GM23248 (cell line): ENCODE measurements around the gene MEIS2. TPM values are rescaled to one million over a fixed set of nuclear protein-coding genes. Genes with fewer than 3 reads are reported as not detected.

Source experiments
- DNase-seq: peaks from one replicate; pipeline ENCODE4 v3.0.0-alpha.2; 2015
- H2AFZ ChIP-seq: fragments of 200-600 bp; sonication (generic); 2 replicates; pipeline ENCODE4 v1.6.1; 2016; ENCODE audit warnings: antibody characterized with exemption
- H3F3A ChIP-seq: fragments of 200-600 bp; sonication (generic); 2 replicates; pipeline ENCODE4 v1.6.1; 2016; ENCODE audit warnings: mild to moderate bottlenecking, antibody characterized with exemption, mixed run types; ENCODE audit not compliant: insufficient read depth
- H3K27ac ChIP-seq: fragments of 200-600 bp; sonication (generic); 2 replicates; pipeline ENCODE4 v1.5.1; 2016; ENCODE audit warnings: mild to moderate bottlenecking
- H3K27me3 ChIP-seq: fragments of 200-600 bp; sonication (generic); replicated peaks from 2 replicates; pipeline ENCODE4 v1.6.1; 2016; ENCODE audit warnings: mild to moderate bottlenecking; ENCODE audit not compliant: insufficient read depth
- H3K36me3 ChIP-seq: fragments of 200-600 bp; sonication (generic); 2 replicates; pipeline ENCODE4 v1.6.1; 2016; ENCODE audit warnings: low read depth, mild to moderate bottlenecking
- H3K4me1 ChIP-seq: fragments of 200-600 bp; sonication (generic); 2 replicates; pipeline ENCODE4 v1.6.1; 2016; ENCODE audit warnings: mild to moderate bottlenecking; ENCODE audit not compliant: insufficient read depth
- H3K4me2 ChIP-seq: fragments of 200-600 bp; sonication (generic); one replicate; pipeline ENCODE4 v1.6.1; 2016; ENCODE audit warnings: mild to moderate bottlenecking; ENCODE audit not compliant: unreplicated experiment
- H3K4me3 ChIP-seq: fragments of 200-600 bp; sonication (generic); 2 replicates; pipeline ENCODE4 v1.5.1; 2016; ENCODE audit warnings: mild to moderate bottlenecking
- H3K79me2 ChIP-seq: fragments of 200-600 bp; sonication (generic); 2 replicates; pipeline ENCODE4 v1.6.1; 2016; ENCODE audit warnings: mild to moderate bottlenecking; ENCODE audit not compliant: insufficient read depth
- H3K9ac ChIP-seq: fragments of 200-600 bp; sonication (generic); 2 replicates; pipeline ENCODE4 v1.6.1; 2016; ENCODE audit warnings: mild to moderate bottlenecking
- H3K9me2 ChIP-seq: fragments of 200-600 bp; sonication (generic); 2 replicates; pipeline ENCODE4 v1.6.1; 2016; ENCODE audit warnings: mixed run types, mild to moderate bottlenecking, moderate library complexity; ENCODE audit not compliant: insufficient read depth
- H3K9me3 ChIP-seq: fragments of 200-600 bp; sonication (generic); one replicate; pipeline ENCODE4 v1.6.1; 2017; ENCODE audit warnings: low read depth
- H4K20me1 ChIP-seq: fragments of 200-600 bp; sonication (generic); 2 replicates; pipeline ENCODE4 v1.6.0; 2016; ENCODE audit not compliant: insufficient read depth
- EZH2 ChIP-seq: fragments of 200-600 bp; sonication (generic); IDR thresholded peaks from 2 replicates; pipeline ENCODE4 v1.6.1; 2018; ENCODE audit warnings: antibody characterized with exemption, mild to moderate bottlenecking; ENCODE audit not compliant: insufficient read depth, poor library complexity, severe bottlenecking
- EZH2phosphoT487 ChIP-seq: fragments of 200-600 bp; sonication (generic); IDR thresholded peaks from 2 replicates; pipeline ENCODE4 v1.6.1; 2018; ENCODE audit warnings: antibody characterized with exemption, moderate library complexity, mild to moderate bottlenecking, low read depth; ENCODE audit not compliant: insufficient read depth
- WGBS, 2 experiments: methylation state at CpG; one replicate each; pipeline ENCODE4 v1.1.6; 2015 to 2017; ENCODE audit warnings: low lambda C conversion rate in 2 of 2, low coverage in 1 of 2; ENCODE audit errors: missing lambda C conversion rate in 2 of 2; 5-methylcytosine and 5-hydroxymethylcytosine counted together
- in situ Hi-C: fragments of 300-500 bp; cut with MboI; formaldehyde crosslinking; loops from 2 replicates; pipeline ENCODE4 v1.15.0; 2020
- polyA plus RNA-seq: library from polyadenylated mRNA; unstranded; fragments of >200 nt; fragmentation: Nextera tagmentation; extraction: Ambion mirVana; gene quantifications from 2 replicates; pipeline ENCODE4 v1.2.1, GENCODE V29; 2016
- total RNA-seq: library from RNA; depleted of rRNA; stranded (reverse); fragments of >200 nt; shearing (Covaris generic); gene quantifications from 2 replicates; pipeline ENCODE4 v1.2.3, GENCODE V29; 2014

MEIS2 gene
- total and polyA plus RNA-seq, 2 experiments from 2014 or later: 23.7 to 24.1 TPM

- Histone ChIP-seq H3K27me3 (no peaks in the 10 kb centered on the region), H3K79me2 (peaks cover 96% of the 10 kb centered on the region), H3K36me3 (peaks cover 32% of the 10 kb centered on the region), H3K27ac (peak overlapping the region; percentile 71), H3K9me3 (no peaks in the 10 kb centered on the region), H3K4me1 (peaks cover 44% of the 10 kb centered on the region), H2AFZ (no peak overlapping the region), H3K4me3 (peak overlapping the region; percentile 95), H4K20me1 (no peaks in the 10 kb centered on the region; the same call in none of the 2 replicates), H3K9me2 (no peaks in the 10 kb centered on the region), H3F3A (peaks cover 27% of the 10 kb centered on the region), H3K9ac (peak overlapping the region; percentile 47; the same call in 1 of the 2 replicates), H3K4me2 (peak overlapping the region; percentile 60)
- in situ Hi-C loops: no loop called here
- WGBS, 2 experiments: 95% methylated on average over 32 to 36 of the region's 36 CpGs
- TF ChIP-seq EZH2phosphoT487 (no peak), EZH2 (no peak)
- no peak for DNase-seq
Observed at GRCh38 chr15:37094915-37095711, 5.2 kb downstream of the MEIS2 start.

- Histone ChIP-seq H3K9ac (peak overlapping the region; percentile 47), H2AFZ (no peak overlapping the region), H3K4me2 (peak overlapping the region; percentile 60), H4K20me1 (no peaks in the 10 kb centered on the region; the same call in none of the 2 replicates), H3K9me2 (no peaks in the 10 kb centered on the region), H3K4me3 (peak overlapping the region; percentile 6; the same call in 1 of the 2 replicates), H3K79me2 (peaks cover 98% of the 10 kb centered on the region), H3K27ac (peak overlapping the region; percentile 71), H3F3A (peaks cover 27% of the 10 kb centered on the region), H3K4me1 (peaks cover 45% of the 10 kb centered on the region), H3K9me3 (no peaks in the 10 kb centered on the region), H3K36me3 (peaks cover 37% of the 10 kb centered on the region), H3K27me3 (no peaks in the 10 kb centered on the region)
- WGBS, 2 experiments: 73 to 80% methylated on average over 7 of the region's 7 CpGs
- no peak for TF ChIP-seq EZH2
- TF ChIP-seq EZH2phosphoT487: no peak
- in situ Hi-C loops: no loop called here
- peak; percentile 62 for DNase-seq
Observed at GRCh38 chr15:37094333-37094914, 5.9 kb downstream of the MEIS2 start.

- Histone ChIP-seq H3K27ac (peak overlapping the region; percentile 71), H3K4me3 (0 out of 2 replicates have a peak overlapping the region, but pooled peaks have one; percentile 6), H3K9me3 (no peaks in the 10 kb centered on the region), H3K36me3 (peaks cover 44% of the 10 kb centered on the region), H4K20me1 (no peaks in the 10 kb centered on the region; the same call in none of the 2 replicates), H3K9me2 (no peaks in the 10 kb centered on the region), H3F3A (peaks cover 27% of the 10 kb centered on the region), H3K4me2 (peak overlapping the region; percentile 60), H2AFZ (no peak overlapping the region), H3K9ac (peak overlapping the region; percentile 47; the same call in 1 of the 2 replicates), H3K27me3 (no peaks in the 10 kb centered on the region), H3K79me2 (peaks cover 99% of the 10 kb centered on the region), H3K4me1 (peaks cover 50% of the 10 kb centered on the region)
- no peak for TF ChIP-seq EZH2
- DNase-seq: peak; percentile 80
- in situ Hi-C loops: no loop called here
- 83 to 84% methylated on average over 11 of the region's 11 CpGs for WGBS, 2 experiments
Observed at GRCh38 chr15:37093480-37094332, 6.6 kb downstream of the MEIS2 start.

GRCh38 chr15:37090543-37091175 lies 9.7 kb downstream of the MEIS2 start:
- Histone ChIP-seq H3K79me2 (peaks cover 99% of the 10 kb centered on the region), H3K4me3 (no peak overlapping the region), H3K27me3 (no peaks in the 10 kb centered on the region), H2AFZ (no peak overlapping the region), H3K4me1 (peaks cover 45% of the 10 kb centered on the region), H4K20me1 (peaks cover 14% of the 10 kb centered on the region), H3F3A (peaks cover 40% of the 10 kb centered on the region), H3K9me2 (no peaks in the 10 kb centered on the region), H3K4me2 (no peak overlapping the region), H3K9me3 (no peaks in the 10 kb centered on the region), H3K27ac (no peak overlapping the region), H3K9ac (no peak overlapping the region), H3K36me3 (peaks cover 74% of the 10 kb centered on the region)
- no peak for DNase-seq
- in situ Hi-C loops: no loop called here
- 55 to 59% methylated on average over 3 of the region's 3 CpGs for WGBS, 2 experiments
- no peak for TF ChIP-seq EZH2
- no peak for TF ChIP-seq EZH2phosphoT487
